HG02571 (cell line): ENCODE data around the gene LPIN1.

Experiments
- ATAC-seq: cut with Tn5 transposase; IDR thresholded peaks from one replicate; pipeline ENCODE4 v1.9.1; 2021; ENCODE audit warnings: mild to moderate bottlenecking, moderate library complexity; ENCODE audit not compliant: unreplicated experiment

LPIN1 gene, protein sequence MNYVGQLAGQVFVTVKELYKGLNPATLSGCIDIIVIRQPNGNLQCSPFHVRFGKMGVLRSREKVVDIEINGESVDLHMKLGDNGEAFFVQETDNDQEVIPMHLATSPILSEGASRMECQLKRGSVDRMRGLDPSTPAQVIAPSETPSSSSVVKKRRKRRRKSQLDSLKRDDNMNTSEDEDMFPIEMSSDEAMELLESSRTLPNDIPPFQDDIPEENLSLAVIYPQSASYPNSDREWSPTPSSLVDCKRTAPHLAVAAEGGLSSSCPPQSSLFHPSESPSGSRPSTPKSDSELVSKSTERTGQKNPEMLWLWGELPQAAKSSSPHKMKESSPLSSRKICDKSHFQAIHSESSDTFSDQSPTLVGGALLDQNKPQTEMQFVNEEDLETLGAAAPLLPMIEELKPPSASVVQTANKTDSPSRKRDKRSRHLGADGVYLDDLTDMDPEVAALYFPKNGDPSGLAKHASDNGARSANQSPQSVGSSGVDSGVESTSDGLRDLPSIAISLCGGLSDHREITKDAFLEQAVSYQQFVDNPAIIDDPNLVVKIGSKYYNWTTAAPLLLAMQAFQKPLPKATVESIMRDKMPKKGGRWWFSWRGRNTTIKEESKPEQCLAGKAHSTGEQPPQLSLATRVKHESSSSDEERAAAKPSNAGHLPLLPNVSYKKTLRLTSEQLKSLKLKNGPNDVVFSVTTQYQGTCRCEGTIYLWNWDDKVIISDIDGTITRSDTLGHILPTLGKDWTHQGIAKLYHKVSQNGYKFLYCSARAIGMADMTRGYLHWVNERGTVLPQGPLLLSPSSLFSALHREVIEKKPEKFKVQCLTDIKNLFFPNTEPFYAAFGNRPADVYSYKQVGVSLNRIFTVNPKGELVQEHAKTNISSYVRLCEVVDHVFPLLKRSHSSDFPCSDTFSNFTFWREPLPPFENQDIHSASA

GRCh38 chr2:11746376-11746806 lies at the start of gene LPIN1:
LPIN1 (plus strand) TSS chr2:11746632; CDS start chr2:11765542, 18,910 bp downstream.
- peak; percentile 41 for ATAC-seq

DNA sequence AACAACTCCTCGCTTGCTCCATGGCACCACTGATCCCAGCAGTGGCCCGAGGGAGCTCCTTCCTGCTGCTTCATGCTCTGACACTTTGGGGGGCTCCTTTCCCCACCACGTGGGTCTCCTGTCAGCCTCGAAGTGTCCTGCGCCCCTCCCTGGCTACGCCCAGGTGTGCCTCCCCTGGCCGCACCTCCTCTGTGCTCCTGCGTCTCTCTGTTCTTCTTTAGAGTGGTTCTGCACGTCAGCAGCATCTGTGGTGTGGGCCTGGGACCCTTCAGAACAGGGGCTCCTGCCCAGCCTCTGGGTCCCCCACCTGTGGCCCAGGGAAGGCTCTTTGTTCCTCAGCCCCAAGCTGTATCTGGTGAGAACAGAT lies 49.7 kb upstream of the LPIN1 start:
- no peak for ATAC-seq

GRCh38 chr2:11697103-11697871 lies 49.1 kb upstream of the LPIN1 start:
- ATAC-seq, result no peak

DNA sequence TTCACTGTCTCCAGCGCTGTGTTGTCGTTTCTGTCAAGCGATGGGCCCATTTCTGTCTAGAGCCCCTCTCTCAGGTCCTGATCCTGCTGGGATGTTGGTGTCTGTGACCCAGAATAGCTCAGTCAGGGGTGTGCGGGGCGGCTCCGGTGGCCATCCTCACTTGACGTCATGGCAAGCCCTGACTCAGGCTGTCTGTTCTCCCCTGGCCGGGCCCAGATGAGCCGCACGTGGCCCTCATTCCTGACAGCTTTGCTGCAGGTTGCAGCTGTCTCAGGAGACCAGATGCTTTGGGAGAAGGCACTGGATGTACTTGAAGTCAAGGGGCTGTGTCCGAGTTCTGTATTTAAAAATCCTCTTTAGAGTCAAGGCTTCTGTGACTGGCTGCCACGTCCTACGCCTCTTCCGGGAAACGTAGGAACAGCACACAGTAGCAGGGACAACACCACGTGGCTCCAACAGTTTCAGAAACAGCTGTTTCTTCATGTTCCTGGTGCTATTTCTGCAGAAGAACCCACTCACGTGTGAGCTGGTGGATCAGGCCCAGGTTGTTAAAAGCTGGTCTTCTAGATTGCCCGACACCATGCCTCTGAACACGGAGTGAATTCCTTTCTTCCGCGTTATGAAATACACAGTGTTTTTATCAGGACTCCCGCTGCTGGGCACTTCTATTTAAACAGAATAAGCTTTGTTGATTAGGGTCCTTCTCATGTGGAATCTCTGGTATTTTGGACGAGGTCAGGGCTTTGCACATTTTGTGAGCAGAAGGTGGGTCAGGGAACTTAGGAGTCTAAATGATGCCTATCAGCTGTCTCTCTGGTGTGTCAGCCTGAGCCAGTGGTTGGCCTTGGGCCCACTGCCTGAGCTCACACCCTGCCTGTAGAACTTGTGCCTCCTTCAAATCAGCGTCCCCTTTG lies 48.2 kb upstream of the LPIN1 start:
- ATAC-seq, result no peak

DNA sequence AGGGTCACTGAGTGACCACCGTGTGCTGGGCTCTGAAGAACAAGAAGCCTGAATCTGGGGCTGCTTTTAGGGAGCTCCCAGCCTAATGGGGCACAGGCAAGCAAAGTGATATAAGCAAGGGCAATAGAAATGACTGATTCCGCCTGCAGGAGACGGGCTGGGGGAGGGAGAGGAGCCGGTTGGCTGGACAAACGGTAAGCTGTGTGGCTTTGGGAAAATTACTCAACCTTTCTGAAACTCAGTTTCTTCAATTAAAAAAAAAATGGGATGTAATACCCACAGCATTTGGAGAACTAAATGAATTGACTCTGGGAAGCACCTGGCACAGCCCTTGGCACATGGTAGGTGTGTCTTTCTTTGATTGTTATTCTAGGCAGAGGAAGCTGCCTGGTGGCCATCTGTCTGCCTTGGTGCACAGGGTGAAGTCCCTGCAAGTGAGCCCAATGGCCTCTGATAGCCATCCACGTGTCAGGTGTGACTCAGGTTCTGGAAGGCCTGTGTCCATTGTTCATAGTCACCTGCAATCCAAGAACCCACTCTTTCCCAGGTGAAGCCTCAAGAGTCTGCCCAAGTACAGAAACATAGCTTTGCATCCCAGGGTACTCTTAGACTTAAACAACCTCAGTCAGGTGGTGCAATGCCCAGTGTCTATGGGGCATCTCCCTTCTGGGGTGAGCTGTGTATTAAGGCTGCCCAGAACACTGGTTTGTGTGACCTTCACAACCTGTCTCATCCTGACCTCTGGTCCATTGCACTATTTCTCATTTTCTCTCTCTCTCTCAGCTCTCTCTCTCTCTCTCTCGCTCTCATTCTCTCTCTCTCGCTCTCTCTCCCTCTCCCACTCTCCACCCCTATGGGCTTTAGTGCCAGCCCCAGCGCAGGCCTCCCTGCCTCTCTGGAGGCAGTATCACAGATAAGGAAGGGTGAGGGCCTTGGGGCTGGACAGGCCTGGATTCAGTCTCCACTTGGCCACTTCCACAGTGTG lies 46.5 kb upstream of the LPIN1 start:
- no peak for ATAC-seq

DNA sequence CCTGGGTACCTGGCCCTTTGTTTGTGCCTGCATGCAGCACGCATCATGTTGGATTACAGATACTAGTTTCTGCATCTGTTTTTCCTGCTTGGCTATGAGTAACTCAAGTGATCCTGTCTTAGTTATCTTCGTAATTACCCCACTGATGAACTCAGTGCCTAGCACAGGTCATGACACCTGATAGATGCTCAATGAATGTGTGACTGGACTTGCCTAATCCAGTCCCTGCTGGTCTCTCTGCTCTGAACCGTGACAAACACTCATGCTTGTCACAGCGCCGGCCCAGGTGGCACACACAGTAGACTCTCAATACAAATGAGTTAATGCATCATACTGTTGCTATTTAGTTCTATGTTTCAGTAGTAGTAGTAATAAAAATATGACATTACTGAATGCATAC lies 45.2 kb upstream of the LPIN1 start:
- ATAC-seq, result no peak

GRCh38 chr2:11701751-11702301 lies 44.6 kb upstream of the LPIN1 start:
- no peak for ATAC-seq

DNA sequence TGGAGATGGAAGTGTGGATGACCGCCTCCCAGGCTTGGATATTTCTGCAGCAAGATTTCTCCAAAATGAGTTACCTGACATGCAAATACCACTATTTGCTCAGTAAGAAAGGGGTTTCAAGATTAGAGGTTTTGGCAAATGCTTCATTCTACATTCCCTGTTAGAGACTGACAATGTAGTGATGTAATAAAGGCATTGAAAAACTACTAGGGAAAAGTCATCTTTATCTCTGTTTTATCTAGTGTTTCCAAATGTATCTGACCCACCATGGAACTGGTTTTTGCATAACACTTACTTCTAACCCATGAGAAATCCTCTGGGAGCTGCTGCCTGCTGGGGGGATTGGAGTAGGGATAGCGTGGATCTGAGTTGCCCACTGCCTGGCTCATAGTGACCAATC lies 43.5 kb upstream of the LPIN1 start:
- no peak for ATAC-seq

DNA sequence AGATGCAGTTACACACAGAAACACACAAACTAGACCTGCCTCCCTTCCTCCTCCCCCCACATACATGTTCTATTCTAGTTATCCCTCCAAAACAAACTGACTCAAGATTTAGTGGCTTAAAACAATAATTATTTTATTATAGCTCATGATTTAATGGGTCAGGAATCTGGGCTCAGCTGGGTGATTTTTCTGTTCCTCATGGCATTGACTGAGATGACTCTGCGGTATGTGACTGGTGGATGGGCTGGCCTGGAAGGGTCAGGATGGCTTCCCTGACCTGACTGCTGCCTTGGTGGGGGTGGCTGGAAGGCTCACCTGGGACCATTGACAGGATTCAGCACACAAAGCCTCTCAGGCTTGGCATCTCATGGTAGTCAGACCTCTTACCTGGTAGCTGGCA lies 42.7 kb upstream of the LPIN1 start:
- no peak for ATAC-seq

GRCh38 chr2:11705063-11705462 lies 41.4 kb upstream of the LPIN1 start:
- no peak for ATAC-seq

DNA sequence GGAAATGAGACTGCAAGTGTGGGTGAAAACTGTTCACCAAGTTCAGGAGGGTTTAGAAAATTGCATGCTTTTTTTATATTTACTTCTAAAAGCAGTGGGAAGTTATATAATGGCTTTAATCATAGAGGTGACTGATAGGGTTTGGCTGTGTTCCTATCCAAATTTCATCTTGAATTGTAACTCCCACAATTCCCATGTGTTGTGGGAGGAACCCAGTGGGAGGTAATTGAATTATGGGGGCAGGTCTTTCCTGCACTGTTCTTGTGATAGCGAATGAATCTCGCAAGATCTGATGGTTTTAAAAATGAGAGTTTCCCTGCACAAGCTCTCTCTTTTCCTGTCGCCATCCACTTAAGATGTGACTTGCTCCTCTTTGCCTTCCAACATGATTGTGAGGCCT lies 40.7 kb upstream of the LPIN1 start:
- no peak for ATAC-seq

GRCh38 chr2:11708106-11708505 lies 38.3 kb upstream of the LPIN1 start:
- no peak for ATAC-seq

DNA sequence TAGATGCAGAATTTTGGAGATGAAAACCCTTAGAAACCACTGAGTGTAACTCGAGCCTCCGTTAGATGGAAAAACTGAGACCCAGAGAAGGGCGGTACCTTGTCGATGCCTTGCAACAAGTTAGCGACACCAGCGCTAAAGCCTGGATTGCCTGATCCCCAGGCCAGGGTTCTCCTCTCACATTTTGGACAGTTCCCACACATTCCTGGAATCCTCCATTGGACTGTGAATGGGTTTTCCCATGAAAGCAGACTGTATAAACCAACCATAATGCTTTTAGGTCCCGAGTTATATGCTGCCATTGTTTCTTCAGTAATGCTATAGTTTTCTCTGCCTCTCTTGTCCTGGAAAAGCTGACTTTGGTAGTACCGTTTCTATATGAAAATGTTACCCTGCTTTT lies 37.1 kb upstream of the LPIN1 start:
- no peak for ATAC-seq

DNA sequence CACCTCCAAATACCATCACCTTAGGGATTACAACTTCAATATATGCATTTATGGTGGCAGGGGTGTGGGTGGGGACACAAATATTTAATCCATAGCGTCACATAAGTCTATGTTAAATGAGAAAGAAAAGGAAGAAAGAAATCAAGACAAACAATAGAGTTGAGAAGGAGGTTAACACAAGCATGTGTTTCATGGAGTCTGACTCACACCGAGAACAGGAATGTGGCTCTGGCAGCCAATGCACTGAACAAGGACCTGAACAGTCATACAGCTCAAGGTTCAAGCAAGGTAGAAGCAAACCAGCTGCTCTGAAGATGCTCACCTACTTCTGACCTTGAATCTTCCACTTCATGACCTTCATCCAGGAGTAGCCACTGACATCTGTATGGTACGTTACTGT lies 36.2 kb upstream of the LPIN1 start:
- no peak for ATAC-seq

- ATAC-seq, result no peak
These were observed 35.6 kb upstream of the LPIN1 start for GRCh38 chr2:11710632-11711353.

DNA sequence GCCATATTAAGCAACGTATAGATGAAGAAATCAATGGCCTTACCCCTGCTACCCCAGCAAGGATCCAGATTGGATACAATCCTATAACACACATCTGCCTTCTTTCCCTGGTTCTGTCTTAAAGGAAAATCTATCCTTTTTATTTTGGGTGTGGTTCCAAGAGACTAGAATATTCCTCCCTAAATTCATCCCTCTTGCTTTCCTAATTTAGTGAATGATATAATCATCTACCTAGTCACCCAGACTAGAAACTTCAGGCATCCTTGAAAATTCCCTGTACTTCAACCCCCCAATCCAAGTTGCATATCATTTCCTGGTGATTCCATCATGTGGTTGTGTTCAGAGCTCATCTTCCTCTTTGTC lies 35.1 kb upstream of the LPIN1 start:
- ATAC-seq, result no peak

GRCh38 chr2:11711751-11712150 lies 34.7 kb upstream of the LPIN1 start:
- no peak for ATAC-seq

DNA sequence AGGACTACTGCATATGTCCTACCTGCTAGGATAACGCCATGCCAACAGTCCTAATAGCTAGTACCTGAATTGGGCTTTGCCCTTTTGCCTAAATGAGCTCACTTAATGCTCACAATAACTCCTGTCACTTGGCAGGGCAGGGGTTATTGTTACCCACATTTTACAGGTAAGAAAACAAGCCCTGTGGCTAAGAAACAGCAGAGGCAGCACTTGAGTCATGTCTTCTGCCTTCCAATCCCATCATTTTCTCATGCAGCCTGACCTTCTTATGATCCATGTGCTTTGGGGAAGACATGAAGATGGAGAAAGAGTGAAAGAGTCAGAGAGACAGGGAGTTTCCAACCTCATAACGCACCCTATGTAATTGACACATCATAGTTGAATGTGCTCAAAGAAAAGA lies 33.6 kb upstream of the LPIN1 start:
- no peak for ATAC-seq
